HepG2 (cell line): ENCODE results near the gene ARHGDIG. TPM values are rescaled to one million over a fixed set of nuclear protein-coding genes. Genes with fewer than 3 reads are reported as not detected.
A peak's percentile ranks its signal among the peaks of the same experiment; 100 is the strongest.

Experiments used
- ATAC-seq: fragments of 200-7000 bp; cut with Tn5 transposase; 3 replicates; pipeline ENCODE4 v1.9.1; 2020; ENCODE audit warnings: mild to moderate bottlenecking, moderate library complexity
- BruUV-seq: library from RNA; stranded (reverse); fragments of 400-500 nt; replicated peaks from 2 replicates; lab custom pipeline; 2021; lab: Mats Ljungman, UMichigan
- CTCF ChIA-PET: fragments of 300-600 bp; formaldehyde crosslinking; extraction: SDS; loops from one replicate; lab custom pipeline; 2021; ENCODE audit warnings: low total read pairs, inconsistent platforms, low intra/inter-chr PET ratio; lab: Yijun Ruan, JAX
- POLR2A ChIA-PET: fragments of 350-600 bp; sonication (Branson Sonifier 250); formaldehyde crosslinking; loops from one replicate; lab custom pipeline; 2020; ENCODE audit warnings: antibody characterized with exemption, inconsistent platforms; lab: Yijun Ruan, JAX
- DNase-seq: peaks from one replicate; pipeline ENCODE4 v3.0.0-alpha.2; 2015; ENCODE audit warnings: low spot score
- FAIRE-seq: peaks from 3 replicates; lab custom pipeline; 2011; peaks lifted over from hg19 to GRCh38; lab: Jason Lieb, UNC
- H2AFZ ChIP-seq: one replicate; pipeline ENCODE4 v1.6.1; 2011; ENCODE audit warnings: low read length, inconsistent platforms
- H3K27ac ChIP-seq: fragments of 300-600 bp; 3 replicates; pipeline ENCODE4 v1.8.0; 2011; ENCODE audit warnings: mixed run types, mild to moderate bottlenecking, mixed read lengths, low read length, inconsistent platforms; ENCODE audit not compliant: insufficient read depth; ENCODE audit errors: extremely low read length
- H3K27me3 ChIP-seq, 2 experiments: fragments of 200-600 bp in 1 of 2; 2 replicates in 1 of 2; 3 replicates in 1 of 2; pipeline versions ENCODE4 v1.6.0 to v1.8.0; 2011; ENCODE audit warnings: low read length in 2 of 2, mild to moderate bottlenecking in 2 of 2, moderate library complexity in 2 of 2, inconsistent platforms in 1 of 2; ENCODE audit not compliant: insufficient read depth in 2 of 2, control insufficient read depth in 1 of 2
- H3K36me3 ChIP-seq, 2 experiments: fragments of 200-600 bp in 1 of 2; replicated peaks in 1 of 2; 2 replicates in 1 of 2; 3 replicates in 1 of 2; pipeline versions ENCODE4 v1.5.1 to v1.8.0; 2011; ENCODE audit warnings: low read length in 2 of 2, inconsistent platforms in 1 of 2; ENCODE audit not compliant: insufficient read depth in 2 of 2, control insufficient read depth in 1 of 2
- H3K4me1 ChIP-seq: 2 replicates; pipeline ENCODE4 v1.5.1; 2012; ENCODE audit warnings: low read length, inconsistent platforms; ENCODE audit not compliant: insufficient read depth
- H3K4me2 ChIP-seq: 2 replicates; pipeline ENCODE4 v1.6.0; 2011; ENCODE audit warnings: low read depth, low read length, inconsistent platforms
- H3K4me3 ChIP-seq, 3 experiments: fragments of 200-600 bp in 1 of 3; sonication (generic), shearing (Covaris generic) in 1 of 3; replicated peaks in 1 of 3; 2 replicates each; pipeline ENCODE4 v1.5.1; 2011 to 2016; ENCODE audit warnings: low read length in 3 of 3, inconsistent platforms in 2 of 3, low read depth in 2 of 3, mild to moderate bottlenecking in 2 of 3, control low read depth in 1 of 3, mixed read lengths in 1 of 3; ENCODE audit not compliant: insufficient read depth in 1 of 3
- H3K79me2 ChIP-seq: one replicate; pipeline ENCODE4 v1.6.1; 2011; ENCODE audit warnings: low read length, inconsistent platforms; ENCODE audit not compliant: insufficient read depth
- H3K9ac ChIP-seq: 2 replicates; pipeline ENCODE4 v1.6.0; 2011; ENCODE audit warnings: mild to moderate bottlenecking, low read depth, low read length, inconsistent platforms; ENCODE audit not compliant: insufficient read depth
- H3K9me3 ChIP-seq: 2 replicates; pipeline ENCODE4 v1.5.1; 2012; ENCODE audit warnings: mild to moderate bottlenecking, low read length
- H4K20me1 ChIP-seq: 2 replicates; pipeline ENCODE4 v1.6.0; 2011; ENCODE audit warnings: inconsistent platforms, mild to moderate bottlenecking, low read length, moderate library complexity; ENCODE audit not compliant: insufficient read depth
- HNRNPL ChIP-seq: fragments of 200-400 bp; formaldehyde crosslinking; IDR thresholded peaks from 2 replicates; pipeline ENCODE4 v1.6.1; 2017; ENCODE audit warnings: mild to moderate bottlenecking, low read depth, low read length
- NONO ChIP-seq, 2 experiments: fragments of 450-650 bp in 1 of 2; sonication (generic) in 1 of 2; formaldehyde crosslinking in 1 of 2; IDR thresholded peaks in 1 of 2; conservative IDR thresholded peaks in 1 of 2; 2 replicates each; pipeline versions ENCODE4 v1.6.1 to v1.8.0; 2017 to 2022; ENCODE audit warnings: mild to moderate bottlenecking in 1 of 2, missing genetic modification reagents in 1 of 2, moderate library complexity in 1 of 2
- YY1 ChIP-seq: IDR thresholded peaks from 2 replicates; pipeline ENCODE4 v1.6.1; 2011; ENCODE audit warnings: low read length, low read depth, moderate library complexity, mild to moderate bottlenecking; ENCODE audit not compliant: insufficient read depth, insufficient replicate concordance
- ZBTB38 ChIP-seq: sonication (generic); formaldehyde crosslinking; IDR thresholded peaks from 2 replicates; pipeline ENCODE4 v1.5.1; 2020; ENCODE audit warnings: mild to moderate bottlenecking, missing genetic modification reagents
- ZBTB8A ChIP-seq: sonication (generic); formaldehyde crosslinking; IDR thresholded peaks from 2 replicates; pipeline ENCODE4 v1.4.0; 2020; ENCODE audit warnings: mild to moderate bottlenecking, low read depth, missing genetic modification reagents, borderline replicate concordance
- ZEB1 ChIP-seq: IDR thresholded peaks from 2 replicates; pipeline ENCODE4 v1.6.1; 2012; ENCODE audit warnings: mild to moderate bottlenecking, low read depth, inconsistent platforms; ENCODE audit not compliant: insufficient replicate concordance
- ZNF10 ChIP-seq: sonication (generic); formaldehyde crosslinking; IDR thresholded peaks from 2 replicates; pipeline ENCODE4 v1.4.0; 2020; ENCODE audit warnings: mild to moderate bottlenecking, low read depth, missing genetic modification reagents, borderline replicate concordance
- ZNF605 ChIP-seq: sonication (generic); formaldehyde crosslinking; IDR thresholded peaks from 2 replicates; pipeline ENCODE4 v1.8.0; 2022; ENCODE audit warnings: mild to moderate bottlenecking, missing genetic modification reagents
- ZNF746 ChIP-seq: sonication (generic); formaldehyde crosslinking; IDR thresholded peaks from 2 replicates; pipeline ENCODE4 v1.8.0; 2022; ENCODE audit warnings: mild to moderate bottlenecking, missing genetic modification reagents
- ZNF816 ChIP-seq: sonication (generic); formaldehyde crosslinking; IDR thresholded peaks from 2 replicates; pipeline ENCODE4 v1.8.0; 2022; ENCODE audit warnings: missing genetic modification reagents, mild to moderate bottlenecking, borderline replicate concordance
- WGBS: methylation state at CpG from one replicate; pipeline ENCODE4 v1.1.6; 2017; ENCODE audit warnings: low lambda C conversion rate; 5-methylcytosine and 5-hydroxymethylcytosine counted together
- in situ Hi-C: cut with HindIII; loops from 2 replicates; pipeline ENCODE4 v1.10.0; 2017; ENCODE audit warnings: low pct_unique_long_range_greater_than_20kb; ENCODE audit not compliant: extremely low pct_ligation_motif_present
- intact Hi-C: fragments of 100-400 bp; cut with micrococcal nuclease; formaldehyde crosslinking; loops from one replicate; pipeline ENCODE4 v1.10.0; 2022; ENCODE audit not compliant: unreplicated experiment
- polyA plus RNA-seq, 8 experiments: library from polyadenylated mRNA; depleted of rRNA in 3 of 8; stranded (reverse) in 7 of 8; unstranded in 1 of 8; fragments of >200 nt; fragmentation: Illumina TruSeq in 4 of 8; extraction: Trizol in 4 of 8; gene quantifications; 2 replicates each; pipeline versions ENCODE4 v1.2.1 to v1.2.3, GENCODE V29; 2011 to 2016; ENCODE audit warnings: low read depth in 4 of 8, missing spikeins in 1 of 8, mixed read lengths in 1 of 8; ENCODE audit not compliant: insufficient read depth in 1 of 8
- total RNA-seq, 5 experiments: library from RNA; depleted of rRNA; stranded (reverse); fragments of >200 nt; fragmentation: Illumina TruSeq; extraction: Trizol; gene quantifications; 2 replicates each; pipeline ENCODE4 v1.2.3, GENCODE V29; 2016; ENCODE audit warnings: low read depth in 1 of 5
- TF ChIP-seq, protein P1 (sequence below): sonication (generic); formaldehyde crosslinking; IDR thresholded peaks from 2 replicates; pipeline ENCODE4 v1.5.0; 2020; ENCODE audit warnings: missing genetic modification reagents
- TF ChIP-seq, protein P2 (sequence below): sonication (generic); formaldehyde crosslinking; IDR thresholded peaks from 2 replicates; pipeline ENCODE4 v1.4.0; 2020; ENCODE audit warnings: missing genetic modification reagents
- TF ChIP-seq, protein P3 (sequence below): sonication (generic); formaldehyde crosslinking; IDR thresholded peaks from 2 replicates; pipeline ENCODE4 v1.8.1; 2022; ENCODE audit warnings: low read depth, mild to moderate bottlenecking, missing genetic modification reagents
- TF ChIP-seq, protein P4 (sequence below): sonication (generic); formaldehyde crosslinking; IDR thresholded peaks from 2 replicates; pipeline ENCODE4 v1.4.0; 2020; ENCODE audit warnings: missing genetic modification reagents
- TF ChIP-seq, protein P5 (sequence below): sonication (generic); formaldehyde crosslinking; IDR thresholded peaks from 2 replicates; pipeline ENCODE4 v1.4.0; 2020; ENCODE audit warnings: missing genetic modification reagents

ARHGDIG gene
- total and polyA plus RNA-seq, 2 of the 13 experiments (the other 11 are each of a cell fraction or from before 2014, with no cell fraction given), result 0.24 to 0.48 TPM

DNA sequence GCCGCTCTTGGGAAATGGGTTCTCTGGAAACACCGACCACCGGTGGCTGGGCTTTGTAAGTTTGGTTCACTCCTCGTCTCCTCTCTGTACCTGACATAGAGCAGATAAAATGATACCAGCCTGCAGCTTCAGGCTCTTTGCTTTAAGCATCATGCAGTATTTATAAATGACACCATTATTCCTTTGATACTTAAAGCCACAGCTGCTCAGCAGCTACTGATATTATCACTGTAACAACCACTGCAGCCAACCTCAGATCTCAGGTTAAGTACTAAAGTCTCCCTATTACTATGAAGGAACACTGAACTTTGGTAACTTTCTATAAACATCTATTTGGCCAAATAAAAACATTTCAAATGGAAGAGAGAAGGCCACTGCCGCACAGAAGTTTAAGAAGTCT is 37.2 kb downstream of the ARHGDIG start (continued):
- TF ChIP-seq, protein P1, sequence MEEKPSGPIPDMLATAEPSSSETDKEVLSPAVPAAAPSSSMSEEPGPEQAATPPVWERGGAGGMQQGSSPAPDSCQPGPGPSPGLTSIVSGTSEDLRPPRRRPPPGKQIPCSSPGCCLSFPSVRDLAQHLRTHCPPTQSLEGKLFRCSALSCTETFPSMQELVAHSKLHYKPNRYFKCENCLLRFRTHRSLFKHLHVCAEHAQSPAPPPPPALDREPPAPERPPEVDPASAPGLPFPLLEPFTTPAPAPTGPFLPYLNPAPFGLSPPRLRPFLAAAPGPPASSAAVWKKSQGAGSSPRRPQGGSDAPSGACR (CRISPR knock-in tag), result no peak
- TF ChIP-seq NONO (IDR thresholded peaks at IDR 0.05), result no peak
- TF ChIP-seq NONO (CRISPR knock-in tag; conservative IDR thresholded peaks at IDR 0.05), result no peak
- TF ChIP-seq YY1, result no peak
- TF ChIP-seq ZNF605, result no peak
- TF ChIP-seq, protein P2, sequence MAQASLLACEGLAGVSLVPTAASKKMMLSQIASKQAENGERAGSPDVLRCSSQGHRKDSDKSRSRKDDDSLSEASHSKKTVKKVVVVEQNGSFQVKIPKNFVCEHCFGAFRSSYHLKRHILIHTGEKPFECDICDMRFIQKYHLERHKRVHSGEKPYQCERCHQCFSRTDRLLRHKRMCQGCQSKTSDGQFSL (CRISPR knock-in tag), result no peak

DNA sequence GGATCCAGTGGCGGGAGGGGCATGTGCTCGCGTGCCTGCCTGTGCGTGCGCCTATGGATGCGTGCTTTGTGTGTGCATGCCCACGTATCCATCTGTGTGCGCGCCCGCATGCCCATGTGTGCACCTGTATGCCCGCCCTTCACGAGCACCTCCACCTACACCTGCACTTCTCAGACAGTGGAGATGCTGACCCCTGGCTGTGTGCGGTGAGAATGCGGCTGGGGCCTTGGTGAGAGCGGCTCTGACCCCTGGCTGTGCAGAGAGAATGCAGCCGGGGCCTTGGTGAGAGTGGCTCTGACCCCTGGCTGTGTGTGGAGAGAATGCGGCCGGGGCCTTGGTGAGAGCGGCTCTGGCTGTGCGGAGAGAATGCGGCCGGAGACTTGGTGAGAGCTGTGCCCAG is 38.2 kb downstream of the ARHGDIG start:
- H2AFZ ChIP-seq, result no peak overlapping the region
- intact Hi-C loops, result no loop called here
- no peak overlapping the region for H3K27ac ChIP-seq
- CTCF ChIA-PET, result no interaction called here
- in situ Hi-C loops, result no loop called here
- no TSS peak for BruUV-seq
- H3K4me2 ChIP-seq, result no peak overlapping the region
- ATAC-seq, result peak; percentile 89
- H3K4me3 ChIP-seq, result no peak overlapping the region
- H4K20me1 ChIP-seq, result peaks cover 45% of the 10 kb centered on the region; the same call in 1 of the 2 replicates
- H3K9me3 ChIP-seq, result no peaks in the 10 kb centered on the region
- no peak for FAIRE-seq
- 98% methylated on average over 21 of the region's 22 CpGs for WGBS
- no peaks in the 10 kb centered on the region for H3K4me1 ChIP-seq
- peaks cover 69% of the 10 kb centered on the region for H3K79me2 ChIP-seq
- H3K27me3 ChIP-seq, result no peaks in the 10 kb centered on the region
- DNase-seq, result peak; percentile 32
- H3K36me3 ChIP-seq, result peaks cover 23 to 56% of the 10 kb centered on the region in 2 experiments; a peak in 4 of 5 replicates
- POLR2A ChIA-PET, result no interaction called here
- H3K9ac ChIP-seq, result no peak overlapping the region
- TF ChIP-seq ZEB1 (no peak), HNRNPL (0 out of 2 replicates have a peak, but pooled peaks have one; percentile 51), ZNF746 (no peak), ZBTB38 (CRISPR knock-in tag) (peak; percentile 66), ZNF10 (CRISPR knock-in tag) (no peak), ZBTB8A (CRISPR knock-in tag) (no peak), ZNF816 (CRISPR knock-in tag) (no peak)
- TF ChIP-seq, protein P3, sequence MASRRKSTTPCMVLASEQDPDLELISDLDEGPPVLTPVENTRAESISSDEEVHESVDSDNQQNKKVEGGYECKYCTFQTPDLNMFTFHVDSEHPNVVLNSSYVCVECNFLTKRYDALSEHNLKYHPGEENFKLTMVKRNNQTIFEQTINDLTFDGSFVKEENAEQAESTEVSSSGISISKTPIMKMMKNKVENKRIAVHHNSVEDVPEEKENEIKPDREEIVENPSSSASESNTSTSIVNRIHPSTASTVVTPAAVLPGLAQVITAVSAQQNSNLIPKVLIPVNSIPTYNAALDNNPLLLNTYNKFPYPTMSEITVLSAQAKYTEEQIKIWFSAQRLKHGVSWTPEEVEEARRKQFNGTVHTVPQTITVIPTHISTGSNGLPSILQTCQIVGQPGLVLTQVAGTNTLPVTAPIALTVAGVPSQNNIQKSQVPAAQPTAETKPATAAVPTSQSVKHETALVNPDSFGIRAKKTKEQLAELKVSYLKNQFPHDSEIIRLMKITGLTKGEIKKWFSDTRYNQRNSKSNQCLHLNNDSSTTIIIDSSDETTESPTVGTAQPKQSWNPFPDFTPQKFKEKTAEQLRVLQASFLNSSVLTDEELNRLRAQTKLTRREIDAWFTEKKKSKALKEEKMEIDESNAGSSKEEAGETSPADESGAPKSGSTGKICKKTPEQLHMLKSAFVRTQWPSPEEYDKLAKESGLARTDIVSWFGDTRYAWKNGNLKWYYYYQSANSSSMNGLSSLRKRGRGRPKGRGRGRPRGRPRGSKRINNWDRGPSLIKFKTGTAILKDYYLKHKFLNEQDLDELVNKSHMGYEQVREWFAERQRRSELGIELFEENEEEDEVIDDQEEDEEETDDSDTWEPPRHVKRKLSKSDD (CRISPR knock-in tag), result no peak
- TF ChIP-seq, protein P4, sequence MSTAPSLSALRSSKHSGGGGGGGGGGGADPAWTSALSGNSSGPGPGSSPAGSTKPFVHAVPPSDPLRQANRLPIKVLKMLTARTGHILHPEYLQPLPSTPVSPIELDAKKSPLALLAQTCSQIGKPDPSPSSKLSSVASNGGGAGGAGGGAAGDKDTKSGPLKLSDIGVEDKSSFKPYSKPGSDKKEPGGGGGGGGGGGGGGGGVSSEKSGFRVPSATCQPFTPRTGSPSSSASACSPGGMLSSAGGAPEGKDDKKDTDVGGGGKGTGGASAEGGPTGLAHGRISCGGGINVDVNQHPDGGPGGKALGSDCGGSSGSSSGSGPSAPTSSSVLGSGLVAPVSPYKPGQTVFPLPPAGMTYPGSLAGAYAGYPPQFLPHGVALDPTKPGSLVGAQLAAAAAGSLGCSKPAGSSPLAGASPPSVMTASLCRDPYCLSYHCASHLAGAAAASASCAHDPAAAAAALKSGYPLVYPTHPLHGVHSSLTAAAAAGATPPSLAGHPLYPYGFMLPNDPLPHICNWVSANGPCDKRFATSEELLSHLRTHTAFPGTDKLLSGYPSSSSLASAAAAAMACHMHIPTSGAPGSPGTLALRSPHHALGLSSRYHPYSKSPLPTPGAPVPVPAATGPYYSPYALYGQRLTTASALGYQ (CRISPR knock-in tag), result no peak
- TF ChIP-seq, protein P5, sequence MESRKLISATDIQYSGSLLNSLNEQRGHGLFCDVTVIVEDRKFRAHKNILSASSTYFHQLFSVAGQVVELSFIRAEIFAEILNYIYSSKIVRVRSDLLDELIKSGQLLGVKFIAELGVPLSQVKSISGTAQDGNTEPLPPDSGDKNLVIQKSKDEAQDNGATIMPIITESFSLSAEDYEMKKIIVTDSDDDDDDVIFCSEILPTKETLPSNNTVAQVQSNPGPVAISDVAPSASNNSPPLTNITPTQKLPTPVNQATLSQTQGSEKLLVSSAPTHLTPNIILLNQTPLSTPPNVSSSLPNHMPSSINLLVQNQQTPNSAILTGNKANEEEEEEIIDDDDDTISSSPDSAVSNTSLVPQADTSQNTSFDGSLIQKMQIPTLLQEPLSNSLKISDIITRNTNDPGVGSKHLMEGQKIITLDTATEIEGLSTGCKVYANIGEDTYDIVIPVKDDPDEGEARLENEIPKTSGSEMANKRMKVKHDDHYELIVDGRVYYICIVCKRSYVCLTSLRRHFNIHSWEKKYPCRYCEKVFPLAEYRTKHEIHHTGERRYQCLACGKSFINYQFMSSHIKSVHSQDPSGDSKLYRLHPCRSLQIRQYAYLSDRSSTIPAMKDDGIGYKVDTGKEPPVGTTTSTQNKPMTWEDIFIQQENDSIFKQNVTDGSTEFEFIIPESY, result peak; percentile 61; the same call in 1 of the 2 replicates
